ENCODE results near the gene PPP2CA.

Gene PPP2CA

DNA sequence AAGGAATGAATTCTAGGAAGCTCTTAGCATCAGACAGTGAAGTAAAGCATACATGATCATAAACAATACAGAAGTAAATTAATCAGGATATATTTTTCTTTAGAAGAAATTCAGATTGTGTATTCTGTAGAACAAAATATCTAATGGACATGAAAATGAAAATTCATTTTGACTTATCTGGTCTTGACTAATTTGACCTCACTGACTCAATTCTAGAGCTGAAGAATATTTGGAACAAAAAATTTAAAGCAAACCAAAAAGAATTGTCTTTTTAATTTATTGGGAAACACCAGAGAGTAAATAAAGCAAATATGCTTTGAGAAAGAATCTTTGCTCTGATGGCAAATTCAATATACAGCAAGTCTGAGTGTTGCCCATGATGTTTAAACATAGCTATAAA is 2.8 kb upstream of the PPP2CA start:
- Histone ChIP-seq H3K4me3 (ENCODE audit: low read depth, low read length) (no peak overlapping the region), H3K14ac (ENCODE audit: low read length) (no peak overlapping the region), H2BK5ac (ENCODE audit: low read depth, low read length, poor library complexity) (no peak overlapping the region), H3K4me1 (ENCODE audit: control insufficient read depth in 1 of 2, insufficient read depth in 2 of 2, low read length in 2 of 2) (peaks cover 0 to 8% of the 10 kb centered on the region in 2 experiments), H3K4me2 (ENCODE audit: low read length) (no peak overlapping the region), H2AK5ac (ENCODE audit: low read length) (no peak overlapping the region), H4K12ac (ENCODE audit: low read depth, low read length) (no peak overlapping the region), H4K91ac (ENCODE audit: low read depth, low read length) (no peak overlapping the region), H3K9ac (ENCODE audit: low read length) (no peak overlapping the region), H2AFZ (ENCODE audit: insufficient read depth, low read length, poor library complexity) (no peak overlapping the region), H3K27ac (ENCODE audit: low read depth, low read length) (no peak overlapping the region), H2BK120ac (ENCODE audit: insufficient read depth, low read length, poor library complexity) (no peak overlapping the region), H3K23ac (ENCODE audit: low read length) (no peak overlapping the region), H4K8ac (ENCODE audit: low read depth, low read length) (no peak overlapping the region), H3K36me3 (ENCODE audit: control insufficient read depth in 1 of 2, insufficient read depth in 2 of 2, low read length in 2 of 2) (no peaks in the 10 kb centered on the region), H3K4ac (ENCODE audit: low read depth, low read length) (no peak overlapping the region), H2BK12ac (ENCODE audit: low read length) (no peak overlapping the region), H3K9me3 (ENCODE audit: insufficient read depth, low read depth, low read length) (no peaks in the 10 kb centered on the region), H3K79me2 (ENCODE audit: control insufficient read depth, insufficient read depth, low read length, poor library complexity) (peaks cover 14% of the 10 kb centered on the region), H3K18ac (ENCODE audit: low read length) (no peak overlapping the region), H3K79me1 (ENCODE audit: low read length) (peaks cover 15% of the 10 kb centered on the region), H3K27me3 (ENCODE audit: insufficient read depth, low read length) (no peaks in the 10 kb centered on the region)
- no peak for DNase-seq

GRCh38 chr5:134227776-134228175 is 1.9 kb upstream of the PPP2CA start:
- Histone ChIP-seq H4K91ac (ENCODE audit: low read depth, low read length) (no peak overlapping the region), H3K14ac (ENCODE audit: low read length) (no peak overlapping the region), H3K9me3 (ENCODE audit: insufficient read depth, low read depth, low read length) (no peaks in the 10 kb centered on the region), H4K8ac (ENCODE audit: low read depth, low read length) (no peak overlapping the region), H3K18ac (ENCODE audit: low read length) (no peak overlapping the region), H3K4me1 (ENCODE audit: control insufficient read depth in 1 of 2, insufficient read depth in 2 of 2, low read length in 2 of 2) (peaks cover 0 to 8% of the 10 kb centered on the region in 2 experiments), H3K4me2 (ENCODE audit: low read length) (no peak overlapping the region), H3K79me2 (ENCODE audit: control insufficient read depth, insufficient read depth, low read length, poor library complexity) (peaks cover 14% of the 10 kb centered on the region), H3K36me3 (ENCODE audit: control insufficient read depth in 1 of 2, insufficient read depth in 2 of 2, low read length in 2 of 2) (no peaks in the 10 kb centered on the region), H2BK5ac (ENCODE audit: low read depth, low read length, poor library complexity) (no peak overlapping the region), H3K9ac (ENCODE audit: low read length) (no peak overlapping the region), H2AFZ (ENCODE audit: insufficient read depth, low read length, poor library complexity) (no peak overlapping the region), H3K79me1 (ENCODE audit: low read length) (peaks cover 15% of the 10 kb centered on the region), H3K27ac (ENCODE audit: low read depth, low read length) (no peak overlapping the region), H3K4me3 (ENCODE audit: low read depth, low read length) (no peak overlapping the region), H2BK120ac (ENCODE audit: insufficient read depth, low read length, poor library complexity) (no peak overlapping the region), H2AK5ac (ENCODE audit: low read length) (no peak overlapping the region), H2BK12ac (ENCODE audit: low read length) (no peak overlapping the region), H3K27me3 (ENCODE audit: insufficient read depth, low read length) (no peaks in the 10 kb centered on the region), H4K12ac (ENCODE audit: low read depth, low read length) (no peak overlapping the region), H3K4ac (ENCODE audit: low read depth, low read length) (no peak overlapping the region), H3K23ac (ENCODE audit: low read length) (no peak overlapping the region)
- WGBS (ENCODE audit: extremely low coverage, insufficient coverage, insufficient read length), result no CpG with 5 or more reads among the region's 3 CpGs
- DNase-seq, result no peak

DNA sequence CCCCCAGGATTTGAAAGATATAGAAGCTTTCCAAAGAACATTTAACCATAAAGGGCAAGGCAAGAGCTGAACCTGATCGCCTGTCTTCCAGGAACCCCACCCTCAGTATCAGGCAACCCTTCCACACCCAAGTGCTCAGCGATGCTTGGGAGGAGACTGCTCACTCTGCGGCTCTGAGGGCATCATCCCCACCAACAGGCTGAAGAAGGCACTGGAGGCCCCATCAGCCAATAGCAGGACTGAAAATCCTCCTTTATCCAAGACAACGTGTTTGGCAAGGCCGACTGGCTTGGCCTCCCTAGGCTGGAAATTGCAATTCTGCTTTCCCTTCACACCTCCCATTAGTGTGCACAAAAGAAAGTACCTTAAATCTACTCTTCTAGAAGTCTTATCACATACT is 1.4 kb upstream of the PPP2CA start:
- peak overlapping the region; percentile 96 for H3K4me2 ChIP-seq (ENCODE audit: low read length)
- no peak overlapping the region for H3K4ac ChIP-seq (ENCODE audit: low read depth, low read length)
- H4K91ac ChIP-seq (ENCODE audit: low read depth, low read length), result no peak overlapping the region

GRCh38 chr5:134226441-134227192 is 744 bp upstream of the PPP2CA start:
- Histone ChIP-seq H3K9me3 (ENCODE audit: insufficient read depth, low read depth, low read length) (no peaks in the 10 kb centered on the region), H3K4me3 (ENCODE audit: low read depth, low read length) (peak overlapping the region; percentile 86), H2AFZ (ENCODE audit: insufficient read depth, low read length, poor library complexity) (peak overlapping the region; percentile 99), H3K36me3 (ENCODE audit: control insufficient read depth in 1 of 2, insufficient read depth in 2 of 2, low read length in 2 of 2) (peaks cover 0 to 1% of the 10 kb centered on the region in 2 experiments), H4K8ac (ENCODE audit: low read depth, low read length) (peak overlapping the region; percentile 99), H3K79me1 (ENCODE audit: low read length) (peaks cover 15% of the 10 kb centered on the region), H2AK5ac (ENCODE audit: low read length) (peak overlapping the region; percentile 44), H2BK12ac (ENCODE audit: low read length) (no peak overlapping the region), H3K27ac (ENCODE audit: low read depth, low read length) (peak overlapping the region; percentile 73), H3K4ac (ENCODE audit: low read depth, low read length) (peak overlapping the region; percentile 83), H2BK5ac (ENCODE audit: low read depth, low read length, poor library complexity) (peak overlapping the region; percentile 85), H3K4me2 (ENCODE audit: low read length) (peak overlapping the region; percentile 96), H3K27me3 (ENCODE audit: insufficient read depth, low read length) (no peaks in the 10 kb centered on the region), H3K79me2 (ENCODE audit: control insufficient read depth, insufficient read depth, low read length, poor library complexity) (peaks cover 15% of the 10 kb centered on the region), H3K14ac (ENCODE audit: low read length) (peak overlapping the region; percentile 98), H2BK120ac (ENCODE audit: insufficient read depth, low read length, poor library complexity) (peak overlapping the region; percentile 77), H4K91ac (ENCODE audit: low read depth, low read length) (peak overlapping the region; percentile 90), H3K9ac (ENCODE audit: low read length) (peak overlapping the region; percentile 90), H3K18ac (ENCODE audit: low read length) (peak overlapping the region; percentile 95), H4K12ac (ENCODE audit: low read depth, low read length) (peak overlapping the region; percentile 92), H3K23ac (ENCODE audit: low read length) (no peak overlapping the region), H3K4me1 (ENCODE audit: control insufficient read depth in 1 of 2, insufficient read depth in 2 of 2, low read length in 2 of 2) (peaks cover 0 to 8% of the 10 kb centered on the region in 2 experiments)
- no peak for DNase-seq
- no CpG with 5 or more reads among the region's 51 CpGs for WGBS (ENCODE audit: extremely low coverage, insufficient coverage, insufficient read length)

More for the DNA sequence above, 1.4 kb upstream of the PPP2CA start:
- Histone ChIP-seq H3K27me3 (ENCODE audit: insufficient read depth, low read length) (no peaks in the 10 kb centered on the region), H2BK120ac (ENCODE audit: insufficient read depth, low read length, poor library complexity) (no peak overlapping the region), H3K27ac (ENCODE audit: low read depth, low read length) (no peak overlapping the region), H3K79me2 (ENCODE audit: control insufficient read depth, insufficient read depth, low read length, poor library complexity) (peaks cover 14% of the 10 kb centered on the region), H3K4me1 (ENCODE audit: control insufficient read depth in 1 of 2, insufficient read depth in 2 of 2, low read length in 2 of 2) (peaks cover 0 to 8% of the 10 kb centered on the region in 2 experiments), H3K79me1 (ENCODE audit: low read length) (peaks cover 15% of the 10 kb centered on the region), H4K8ac (ENCODE audit: low read depth, low read length) (no peak overlapping the region), H3K14ac (ENCODE audit: low read length) (no peak overlapping the region), H2BK5ac (ENCODE audit: low read depth, low read length, poor library complexity) (no peak overlapping the region), H3K9me3 (ENCODE audit: insufficient read depth, low read depth, low read length) (no peaks in the 10 kb centered on the region), H3K9ac (ENCODE audit: low read length) (no peak overlapping the region), H3K18ac (ENCODE audit: low read length) (no peak overlapping the region), H3K4me3 (ENCODE audit: low read depth, low read length) (no peak overlapping the region), H3K23ac (ENCODE audit: low read length) (no peak overlapping the region), H2BK12ac (ENCODE audit: low read length) (no peak overlapping the region), H4K12ac (ENCODE audit: low read depth, low read length) (no peak overlapping the region), H3K36me3 (ENCODE audit: control insufficient read depth in 1 of 2, insufficient read depth in 2 of 2, low read length in 2 of 2) (no peaks in the 10 kb centered on the region), H2AFZ (ENCODE audit: insufficient read depth, low read length, poor library complexity) (no peak overlapping the region), H2AK5ac (ENCODE audit: low read length) (no peak overlapping the region)
- no peak for DNase-seq
- WGBS (ENCODE audit: extremely low coverage, insufficient coverage, insufficient read length), result no CpG with 5 or more reads among the region's 5 CpGs
